GM03348 (cell line): ENCODE measurements around the gene FGF14.
A peak's percentile ranks its signal among the peaks of the same experiment; 100 is the strongest.

Experiments used
- DNase-seq: peaks from one replicate; pipeline ENCODE4 v3.0.0; 2012; ENCODE audit warnings: low spot score

Gene FGF14

DNA sequence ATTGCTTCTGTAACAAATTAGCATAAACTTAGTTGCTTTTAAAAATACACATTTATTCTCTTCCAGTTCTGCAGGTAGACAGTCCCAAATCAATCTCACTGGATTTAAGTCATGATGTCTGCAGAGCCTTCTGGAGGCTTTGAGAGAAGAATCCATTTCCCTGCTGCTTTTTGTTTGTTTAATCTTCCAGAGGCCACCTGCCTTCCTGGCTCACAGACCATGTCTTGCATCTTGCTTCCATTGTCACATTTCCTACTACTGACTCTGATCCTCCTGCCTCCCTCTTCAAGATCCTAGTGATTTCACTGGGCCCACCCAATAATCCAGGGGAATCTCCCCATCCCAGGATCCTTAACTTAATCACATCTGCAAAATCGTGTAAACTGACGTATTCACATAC, 476.1 kb downstream of the FGF14 start:
- DNase-seq = no peak

- DNase-seq = peak; percentile 48
Measured at GRCh38 chr13:101919541-101920181, 482.2 kb downstream of the FGF14 start.

GRCh38 chr13:101917833-101918661, 483.8 kb downstream of the FGF14 start:
- peak; percentile 2 for DNase-seq

- DNase-seq = peak; percentile 3
Measured at GRCh38 chr13:101917475-101917810, 484.4 kb downstream of the FGF14 start.

DNA sequence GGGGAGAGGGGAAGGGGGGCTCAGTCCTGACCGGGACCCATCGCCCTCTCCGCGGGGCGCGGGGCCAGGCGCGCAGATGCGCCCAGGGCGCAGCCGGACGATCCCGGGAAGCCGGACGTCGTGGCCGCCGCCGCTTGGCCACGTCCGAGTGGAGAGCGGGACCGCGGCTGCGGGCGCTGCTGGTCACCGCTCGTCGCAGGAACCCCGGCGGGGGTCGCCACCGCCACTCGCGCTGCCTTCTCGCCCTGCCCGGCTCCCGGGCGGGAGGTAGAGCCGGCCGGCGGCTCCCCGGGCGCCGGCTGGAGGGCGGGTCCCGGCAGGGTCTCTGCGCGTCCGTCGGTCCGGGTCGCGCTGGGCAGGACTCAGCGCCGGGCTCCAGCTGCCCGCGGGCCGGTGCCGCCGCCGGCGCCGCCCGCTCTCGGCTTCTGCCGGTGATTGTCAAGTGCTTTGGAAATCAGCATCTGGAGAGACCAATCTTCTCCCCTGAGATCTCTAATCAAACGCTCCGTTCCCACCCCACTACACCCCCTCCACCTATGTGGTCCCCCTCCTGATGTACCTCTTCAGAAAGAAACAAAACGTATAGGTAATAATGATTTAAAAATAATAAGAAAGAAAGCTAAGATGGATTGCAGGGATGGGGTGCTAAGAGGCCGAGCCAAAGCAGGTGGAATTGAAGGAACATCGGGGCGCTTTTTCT, 484.9 kb downstream of the FGF14 start:
- DNase-seq = peak; percentile 11

- DNase-seq = peak; percentile 24
Measured at GRCh38 chr13:101916108-101916774, 485.6 kb downstream of the FGF14 start.

DNA sequence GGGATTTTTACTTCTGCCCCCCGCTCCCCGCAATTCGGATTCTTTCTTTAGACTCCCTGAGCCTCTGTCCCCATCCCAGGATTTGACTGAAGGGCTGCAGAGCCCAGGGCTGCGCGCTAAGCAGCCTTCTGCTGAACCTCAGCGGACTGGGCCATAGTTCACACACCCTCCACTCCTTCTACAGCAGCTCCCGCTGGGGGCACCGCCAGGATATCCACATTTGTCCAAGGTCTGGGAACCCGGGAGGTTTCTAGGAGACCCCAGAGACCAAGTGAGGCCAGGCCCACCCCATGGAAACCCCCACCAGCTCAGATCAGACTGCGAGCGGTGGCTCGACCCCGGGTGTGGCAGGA, 486.1 kb downstream of the FGF14 start:
- no peak for DNase-seq

DNA sequence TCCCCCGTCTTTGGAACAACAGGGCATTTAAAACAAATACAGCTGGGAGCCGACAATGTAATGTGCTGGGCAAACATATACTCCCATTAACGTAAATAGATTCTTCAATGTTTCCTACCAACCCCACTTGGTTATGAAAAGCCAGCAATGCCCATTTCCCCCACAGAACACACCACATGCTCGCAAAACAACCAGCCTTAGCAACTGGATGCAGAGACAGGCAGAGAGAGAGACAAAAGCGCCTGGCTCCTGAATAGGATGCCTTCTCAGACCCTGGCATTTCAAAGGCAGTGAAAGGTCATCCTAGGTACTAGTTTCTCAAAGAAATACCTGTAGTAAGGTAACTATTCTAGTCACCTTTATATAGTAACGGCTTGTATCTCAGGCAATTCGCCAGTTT, 486.5 kb downstream of the FGF14 start:
- no peak for DNase-seq

- no peak for DNase-seq
Measured at GRCh38 chr13:101911752-101912151, 490.1 kb downstream of the FGF14 start.

- DNase-seq = no peak
Measured at GRCh38 chr13:101903890-101904289, 498.0 kb downstream of the FGF14 start.

GRCh38 chr13:101898676-101899075, 503.2 kb downstream of the FGF14 start:
- DNase-seq = no peak

DNA sequence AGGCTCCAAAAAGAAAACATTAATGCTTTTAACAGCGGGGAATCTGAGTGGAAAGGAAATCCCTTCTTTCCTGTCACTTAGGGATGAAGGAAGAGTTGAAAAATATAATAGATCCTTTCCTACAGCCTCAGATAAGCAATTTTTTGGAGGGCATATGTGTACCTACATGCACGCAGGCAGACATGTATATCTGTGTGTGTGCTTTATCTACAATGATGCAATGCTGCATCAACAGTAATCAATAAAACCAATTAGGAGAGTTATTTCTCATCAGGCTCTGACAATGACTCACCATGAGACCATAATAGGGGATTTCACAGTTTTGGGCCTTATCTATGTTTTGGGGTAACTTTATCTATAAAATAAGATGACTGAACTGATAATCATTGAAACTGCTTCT, 505.3 kb downstream of the FGF14 start:
- no peak for DNase-seq

- no peak for DNase-seq
Measured at GRCh38 chr13:101893021-101893420, 508.8 kb downstream of the FGF14 start.

GRCh38 chr13:101892296-101892695, 509.6 kb downstream of the FGF14 start:
- DNase-seq = no peak

DNA sequence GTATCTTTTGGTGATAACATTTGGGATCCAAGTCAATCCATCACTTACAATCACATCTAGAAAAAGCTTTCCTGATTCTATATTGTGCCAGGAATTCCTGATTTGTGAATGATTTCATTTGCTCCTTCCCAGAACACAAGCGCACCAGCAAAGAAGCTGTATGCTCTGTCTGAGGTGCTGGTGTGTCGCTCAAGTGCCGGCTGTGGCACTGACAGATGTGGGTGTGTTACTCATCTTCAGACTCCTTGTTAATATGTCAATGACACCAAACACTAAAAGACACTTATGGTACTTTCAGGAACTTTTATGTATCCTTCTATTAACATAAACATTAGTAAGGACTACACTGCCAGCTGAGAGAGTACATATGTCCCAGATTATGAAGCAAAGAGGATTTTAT, 520.3 kb downstream of the FGF14 start:
- no peak for DNase-seq

GRCh38 chr13:101880581-101880980, 521.3 kb downstream of the FGF14 start:
- no peak for DNase-seq

DNA sequence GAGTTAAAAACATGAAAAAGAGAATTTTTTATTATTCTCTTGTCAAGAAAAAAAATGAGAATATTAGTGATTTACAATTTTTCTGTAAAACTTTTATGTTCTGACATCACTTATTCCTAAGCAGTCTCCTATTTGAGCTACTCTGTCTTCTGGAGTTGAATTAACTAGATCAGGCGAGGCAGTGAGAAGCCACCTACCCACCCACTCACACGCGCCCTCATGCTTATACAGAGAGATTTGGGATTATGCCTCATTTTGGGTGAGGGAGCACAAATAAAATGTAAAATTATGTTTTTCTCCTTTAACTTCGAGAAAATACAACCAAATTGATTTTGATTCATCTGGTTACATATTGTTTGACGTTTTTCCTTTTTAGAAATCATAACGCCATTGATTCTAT, 524.9 kb downstream of the FGF14 start:
- no peak for DNase-seq

DNA sequence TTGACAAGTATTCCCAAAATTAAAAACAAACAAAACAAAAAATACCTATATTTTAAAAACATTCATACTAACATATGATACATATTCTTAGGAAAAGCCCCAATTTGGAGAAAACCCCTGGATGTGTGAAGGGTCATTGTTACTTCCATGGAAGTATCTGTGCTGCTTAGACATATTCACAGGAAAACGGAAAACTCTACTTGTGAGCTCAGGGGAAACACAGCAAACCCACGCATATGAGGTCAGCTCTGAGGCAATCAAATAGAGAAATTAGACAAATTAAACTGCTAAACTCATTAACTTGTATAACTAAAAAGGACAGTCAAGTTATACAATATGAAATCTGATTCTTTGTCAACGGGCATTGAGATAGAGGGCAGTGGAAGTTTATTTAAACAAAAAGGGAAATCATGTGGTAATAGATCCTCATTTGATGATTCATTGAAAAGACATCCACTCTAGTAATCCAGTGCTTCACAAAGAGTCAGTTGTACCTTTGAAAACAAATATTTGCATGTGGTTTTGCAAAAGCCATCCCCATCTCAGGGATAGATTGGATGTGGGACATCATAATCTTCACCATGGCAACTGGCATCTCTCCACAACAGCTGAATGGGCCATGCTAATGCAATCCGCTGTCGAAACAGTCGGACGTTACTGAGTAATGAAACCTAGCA, 526.0 kb downstream of the FGF14 start:
- DNase-seq = no peak

GRCh38 chr13:101875091-101875490, 526.8 kb downstream of the FGF14 start:
- DNase-seq = no peak

DNA sequence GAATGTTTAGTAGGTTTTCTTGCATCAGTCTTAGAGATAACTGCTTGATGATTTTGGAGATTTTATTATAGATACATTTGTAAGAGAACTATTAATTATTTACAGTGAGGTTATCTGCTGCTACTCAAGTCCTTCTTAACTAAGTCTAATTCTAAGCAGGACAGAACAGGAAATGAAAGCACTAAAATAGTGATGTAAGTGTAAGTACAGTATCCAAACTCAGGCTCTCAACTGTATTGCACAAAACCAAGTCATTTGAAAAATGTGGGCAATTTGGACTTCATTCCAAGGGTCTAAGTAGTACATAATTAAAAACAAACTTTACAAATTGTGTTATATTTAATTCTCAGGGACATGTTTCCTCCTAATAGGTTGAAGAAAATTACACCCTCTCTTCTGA, 532.3 kb downstream of the FGF14 start:
- DNase-seq = no peak

GRCh38 chr13:101868585-101869469, 533.0 kb downstream of the FGF14 start:
- no peak for DNase-seq
